HepG2 (cell line): ENCODE data around the gene CDKN2AIP. TPM values are rescaled to one million over a fixed set of nuclear protein-coding genes. Genes with fewer than 3 reads are reported as not detected.

Source experiments
- GTF2F1 ChIP-seq: fragments of 150-350 bp; IDR thresholded peaks from 2 replicates; pipeline ENCODE4 v1.6.1; 2014; ENCODE audit warnings: low read length
- ISX ChIP-seq: sonication (generic); formaldehyde crosslinking; conservative IDR thresholded peaks from 2 replicates; pipeline ENCODE4 v1.5.0; 2020; ENCODE audit warnings: missing genetic modification reagents
- KDM1A ChIP-seq: IDR thresholded peaks from 2 replicates; pipeline ENCODE4 v1.6.1; 2016; ENCODE audit warnings: missing compliant biosample characterization
- RELA ChIP-seq: sonication (generic); formaldehyde crosslinking; IDR thresholded peaks from 2 replicates; pipeline ENCODE4 v1.4.0; 2020; ENCODE audit warnings: missing genetic modification reagents
- SMYD3 ChIP-seq: sonication (generic); formaldehyde crosslinking; IDR thresholded peaks from 2 replicates; pipeline ENCODE4 v1.8.1; 2023; ENCODE audit warnings: mild to moderate bottlenecking, missing genetic modification reagents
- SRSF4 ChIP-seq: fragments of 200-400 bp; formaldehyde crosslinking; IDR thresholded peaks from one replicate; pipeline ENCODE4 v1.6.1; 2018; ENCODE audit warnings: mild to moderate bottlenecking, low read depth, low read length, moderate library complexity; ENCODE audit not compliant: poor library complexity, severe bottlenecking
- SRSF9 ChIP-seq: fragments of 200-400 bp; formaldehyde crosslinking; IDR thresholded peaks from 2 replicates; pipeline ENCODE4 v1.6.1; 2018; ENCODE audit warnings: borderline replicate concordance, mild to moderate bottlenecking, low read depth, low read length; ENCODE audit not compliant: insufficient read depth, poor library complexity, severe bottlenecking
- TCF7 ChIP-seq: sonication (generic); IDR thresholded peaks from 2 replicates; pipeline ENCODE4 v1.6.1; 2016; ENCODE audit warnings: antibody characterized with exemption, low read depth
- ZFP90 ChIP-seq: sonication (generic); formaldehyde crosslinking; IDR thresholded peaks from 2 replicates; pipeline ENCODE4 v1.8.0; 2022; ENCODE audit warnings: missing genetic modification reagents, mild to moderate bottlenecking, inconsistent platforms, borderline replicate concordance
- ZMYM3 ChIP-seq: sonication (generic); formaldehyde crosslinking; IDR thresholded peaks from 2 replicates; pipeline ENCODE4 v1.5.1; 2020; ENCODE audit warnings: mild to moderate bottlenecking, missing genetic modification reagents
- ZNF234 ChIP-seq: sonication (generic); formaldehyde crosslinking; conservative IDR thresholded peaks from 2 replicates; pipeline ENCODE4 v1.5.1; 2020; ENCODE audit warnings: mild to moderate bottlenecking, missing genetic modification reagents
- ZNF24 ChIP-seq: fragments of 450-650 bp; IDR thresholded peaks from 2 replicates; pipeline ENCODE4 v1.6.1; 2017; ENCODE audit warnings: antibody characterized with exemption, mild to moderate bottlenecking
- ZNF629 ChIP-seq: sonication (generic); formaldehyde crosslinking; conservative IDR thresholded peaks from 2 replicates; pipeline ENCODE4 v1.5.0; 2020; ENCODE audit warnings: missing genetic modification reagents
- ZNF687 ChIP-seq: sonication (generic); formaldehyde crosslinking; IDR thresholded peaks from 2 replicates; pipeline ENCODE4 v1.5.1; 2020; ENCODE audit warnings: mild to moderate bottlenecking, missing genetic modification reagents, moderate library complexity
- ZNF761 ChIP-seq: sonication (generic); formaldehyde crosslinking; conservative IDR thresholded peaks from 2 replicates; pipeline ENCODE4 v1.4.0; 2020; ENCODE audit warnings: mild to moderate bottlenecking, missing genetic modification reagents
- ZNF768 ChIP-seq: sonication (generic); formaldehyde crosslinking; IDR thresholded peaks from 2 replicates; pipeline ENCODE4 v1.4.0; 2020; ENCODE audit warnings: missing genetic modification reagents
- ZNF775 ChIP-seq: sonication (generic); formaldehyde crosslinking; IDR thresholded peaks from 2 replicates; pipeline ENCODE4 v1.4.0; 2020; ENCODE audit warnings: missing genetic modification reagents, mild to moderate bottlenecking, moderate library complexity, borderline replicate concordance
- ZNF891 ChIP-seq: sonication (generic); formaldehyde crosslinking; IDR thresholded peaks from 2 replicates; pipeline ENCODE4 v1.5.0; 2020; ENCODE audit warnings: mild to moderate bottlenecking, missing genetic modification reagents
- polyA plus RNA-seq, 8 experiments: library from polyadenylated mRNA; depleted of rRNA in 3 of 8; stranded (reverse) in 7 of 8; unstranded in 1 of 8; fragments of >200 nt; fragmentation: Illumina TruSeq in 4 of 8; extraction: Trizol in 4 of 8; gene quantifications; 2 replicates each; pipeline versions ENCODE4 v1.2.1 to v1.2.3, GENCODE V29; 2011 to 2016; ENCODE audit warnings: low read depth in 4 of 8, missing spikeins in 1 of 8, mixed read lengths in 1 of 8; ENCODE audit not compliant: insufficient read depth in 1 of 8
- total RNA-seq, 5 experiments: library from RNA; depleted of rRNA; stranded (reverse); fragments of >200 nt; fragmentation: Illumina TruSeq; extraction: Trizol; gene quantifications; 2 replicates each; pipeline ENCODE4 v1.2.3, GENCODE V29; 2016; ENCODE audit warnings: low read depth in 1 of 5
- TF ChIP-seq, protein P1 (sequence below): IDR thresholded peaks from 2 replicates; pipeline ENCODE4 v1.6.1; 2016
- TF ChIP-seq, protein P2 (sequence below): sonication (generic); formaldehyde crosslinking; IDR thresholded peaks from 2 replicates; pipeline ENCODE4 v1.4.0; 2020; ENCODE audit warnings: mild to moderate bottlenecking, missing genetic modification reagents

The CDKN2AIP gene
- total and polyA plus RNA-seq, 2 of the 13 experiments (the other 11 are each of a cell fraction or from before 2014, with no cell fraction given) = 17.0 to 18.7 TPM

DNA sequence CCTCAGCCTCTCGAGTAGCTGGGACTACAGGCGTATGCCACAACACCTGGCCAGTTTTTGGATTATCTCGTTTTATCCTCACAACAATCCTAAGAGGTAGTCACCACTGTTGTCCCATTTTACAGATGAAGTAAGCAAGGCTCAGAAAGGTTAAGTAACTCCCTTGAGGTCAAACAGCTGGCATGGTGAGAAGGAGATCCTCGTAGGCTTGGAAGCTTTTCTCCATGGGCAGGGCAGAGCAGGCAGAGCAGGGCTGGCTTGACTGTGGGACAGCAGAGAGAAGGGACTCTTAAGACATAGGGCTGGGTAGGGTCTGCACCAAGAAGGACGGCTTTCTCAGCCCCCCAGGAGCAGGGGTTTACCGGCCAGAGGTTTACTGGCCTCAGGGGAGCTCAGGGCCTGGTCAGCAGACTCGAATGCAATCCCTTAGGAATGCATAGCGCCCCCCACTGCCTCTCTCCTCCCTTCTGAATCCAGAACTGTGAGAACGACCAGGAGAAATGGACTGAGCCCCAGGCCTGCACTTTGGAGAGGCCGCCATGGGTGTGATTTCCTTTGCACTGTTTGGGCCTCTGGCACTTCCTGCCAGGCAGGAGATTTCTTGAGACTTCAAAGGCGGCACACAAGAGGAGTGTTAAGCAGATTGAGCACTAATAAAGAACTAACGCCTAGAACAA, 14.0 kb upstream of the CDKN2AIP start (continued):
- TF ChIP-seq, protein P1, sequence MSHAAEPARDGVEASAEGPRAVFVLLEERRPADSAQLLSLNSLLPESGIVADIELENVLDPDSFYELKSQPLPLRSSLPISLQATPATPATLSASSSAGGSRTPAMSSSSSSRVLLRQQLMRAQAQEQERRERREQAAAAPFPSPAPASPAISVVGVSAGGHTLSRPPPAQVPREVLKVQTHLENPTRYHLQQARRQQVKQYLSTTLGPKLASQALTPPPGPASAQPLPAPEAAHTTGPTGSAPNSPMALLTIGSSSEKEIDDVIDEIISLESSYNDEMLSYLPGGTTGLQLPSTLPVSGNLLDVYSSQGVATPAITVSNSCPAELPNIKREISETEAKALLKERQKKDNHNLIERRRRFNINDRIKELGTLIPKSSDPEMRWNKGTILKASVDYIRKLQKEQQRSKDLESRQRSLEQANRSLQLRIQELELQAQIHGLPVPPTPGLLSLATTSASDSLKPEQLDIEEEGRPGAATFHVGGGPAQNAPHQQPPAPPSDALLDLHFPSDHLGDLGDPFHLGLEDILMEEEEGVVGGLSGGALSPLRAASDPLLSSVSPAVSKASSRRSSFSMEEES (CRISPR knock-in tag) = no peak
- TF ChIP-seq ZNF775 (CRISPR knock-in tag) (no peak), ISX (CRISPR knock-in tag) (no peak), ZNF629 (CRISPR knock-in tag) (peak; percentile 94), GTF2F1 (no peak), ZNF24 (no peak), RELA (CRISPR knock-in tag) (no peak), ZMYM3 (CRISPR knock-in tag) (peak; percentile 86), SRSF4 (no peak), ZNF768 (CRISPR knock-in tag) (peak; percentile 60; the same call in 1 of the 2 replicates), ZNF234 (CRISPR knock-in tag) (no peak), ZNF761 (CRISPR knock-in tag) (no peak), KDM1A (CRISPR knock-in tag) (0 out of 2 replicates have a peak, but pooled peaks have one; percentile 13), ZNF687 (CRISPR knock-in tag) (peak; percentile 21; the same call in 1 of the 2 replicates), SRSF9 (no peak), SMYD3 (CRISPR knock-in tag) (no peak), ZFP90 (CRISPR knock-in tag) (no peak), TCF7 (peak; percentile 44; the same call in 1 of the 2 replicates), ZNF891 (CRISPR knock-in tag) (no peak)
- TF ChIP-seq, protein P2, sequence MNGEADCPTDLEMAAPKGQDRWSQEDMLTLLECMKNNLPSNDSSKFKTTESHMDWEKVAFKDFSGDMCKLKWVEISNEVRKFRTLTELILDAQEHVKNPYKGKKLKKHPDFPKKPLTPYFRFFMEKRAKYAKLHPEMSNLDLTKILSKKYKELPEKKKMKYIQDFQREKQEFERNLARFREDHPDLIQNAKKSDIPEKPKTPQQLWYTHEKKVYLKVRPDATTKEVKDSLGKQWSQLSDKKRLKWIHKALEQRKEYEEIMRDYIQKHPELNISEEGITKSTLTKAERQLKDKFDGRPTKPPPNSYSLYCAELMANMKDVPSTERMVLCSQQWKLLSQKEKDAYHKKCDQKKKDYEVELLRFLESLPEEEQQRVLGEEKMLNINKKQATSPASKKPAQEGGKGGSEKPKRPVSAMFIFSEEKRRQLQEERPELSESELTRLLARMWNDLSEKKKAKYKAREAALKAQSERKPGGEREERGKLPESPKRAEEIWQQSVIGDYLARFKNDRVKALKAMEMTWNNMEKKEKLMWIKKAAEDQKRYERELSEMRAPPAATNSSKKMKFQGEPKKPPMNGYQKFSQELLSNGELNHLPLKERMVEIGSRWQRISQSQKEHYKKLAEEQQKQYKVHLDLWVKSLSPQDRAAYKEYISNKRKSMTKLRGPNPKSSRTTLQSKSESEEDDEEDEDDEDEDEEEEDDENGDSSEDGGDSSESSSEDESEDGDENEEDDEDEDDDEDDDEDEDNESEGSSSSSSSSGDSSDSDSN (CRISPR knock-in tag) = no peak
